GM12801 (cell line): ENCODE data around the gene BCL2L13.

ENCODE experiments used
- CTCF ChIP-seq: IDR thresholded peaks from one replicate; pipeline ENCODE4 v1.5.1; 2011; ENCODE audit warnings: control low read depth; ENCODE audit not compliant: insufficient read length; ENCODE audit errors: extremely low read depth

BCL2L13 gene

GRCh38 chr22:17699696-17700340 lies 61.3 kb downstream of the BCL2L13 start:
- TF ChIP-seq CTCF: no peak

GRCh38 chr22:17700778-17701177 lies 62.2 kb downstream of the BCL2L13 start:
- TF ChIP-seq CTCF: no peak

- no peak for TF ChIP-seq CTCF
These were observed 65.3 kb downstream of the BCL2L13 start for GRCh38 chr22:17703811-17704210.

GRCh38 chr22:17705546-17705945 lies 67.0 kb downstream of the BCL2L13 start:
- no peak for TF ChIP-seq CTCF

- TF ChIP-seq CTCF: no peak
These were observed 67.7 kb downstream of the BCL2L13 start for GRCh38 chr22:17705951-17706900.

GRCh38 chr22:17706947-17707346 lies 68.4 kb downstream of the BCL2L13 start:
- TF ChIP-seq CTCF: no peak

- no peak for TF ChIP-seq CTCF
These were observed 69.0 kb downstream of the BCL2L13 start for GRCh38 chr22:17707526-17707925.
